ENCODE measurements around the gene MAPKAP1.

Gene MAPKAP1

DNA sequence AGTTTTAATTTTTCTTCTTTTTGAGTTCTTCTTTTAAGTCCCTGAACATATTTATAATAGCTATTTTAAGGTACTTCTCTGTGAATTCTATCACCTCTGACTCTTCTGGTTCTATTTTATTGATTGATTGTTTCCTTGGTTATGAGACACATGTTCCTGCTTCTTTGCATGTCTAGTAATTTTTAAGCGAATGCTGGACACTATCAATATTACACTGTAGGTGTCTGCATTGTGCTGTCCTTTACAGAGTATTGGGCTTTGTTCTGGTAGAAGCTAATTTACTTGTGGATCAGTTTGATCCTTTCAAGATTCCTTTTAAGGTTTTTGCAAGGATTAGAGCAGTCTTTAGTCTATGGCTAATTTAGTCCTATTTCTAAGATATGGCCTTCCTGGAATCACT lies 249.7 kb downstream of the MAPKAP1 start:
- no peak for DNase-seq (ENCODE audit: low read depth in 2 of 2)
- TF ChIP-seq, protein P1, sequence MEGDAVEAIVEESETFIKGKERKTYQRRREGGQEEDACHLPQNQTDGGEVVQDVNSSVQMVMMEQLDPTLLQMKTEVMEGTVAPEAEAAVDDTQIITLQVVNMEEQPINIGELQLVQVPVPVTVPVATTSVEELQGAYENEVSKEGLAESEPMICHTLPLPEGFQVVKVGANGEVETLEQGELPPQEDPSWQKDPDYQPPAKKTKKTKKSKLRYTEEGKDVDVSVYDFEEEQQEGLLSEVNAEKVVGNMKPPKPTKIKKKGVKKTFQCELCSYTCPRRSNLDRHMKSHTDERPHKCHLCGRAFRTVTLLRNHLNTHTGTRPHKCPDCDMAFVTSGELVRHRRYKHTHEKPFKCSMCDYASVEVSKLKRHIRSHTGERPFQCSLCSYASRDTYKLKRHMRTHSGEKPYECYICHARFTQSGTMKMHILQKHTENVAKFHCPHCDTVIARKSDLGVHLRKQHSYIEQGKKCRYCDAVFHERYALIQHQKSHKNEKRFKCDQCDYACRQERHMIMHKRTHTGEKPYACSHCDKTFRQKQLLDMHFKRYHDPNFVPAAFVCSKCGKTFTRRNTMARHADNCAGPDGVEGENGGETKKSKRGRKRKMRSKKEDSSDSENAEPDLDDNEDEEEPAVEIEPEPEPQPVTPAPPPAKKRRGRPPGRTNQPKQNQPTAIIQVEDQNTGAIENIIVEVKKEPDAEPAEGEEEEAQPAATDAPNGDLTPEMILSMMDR (IDR thresholded peaks at IDR 0.05; ENCODE audit: low read depth, low read length): no peak
- H3K4me3 ChIP-seq (replicated peaks in 1 of 2; ENCODE audit: low read depth in 2 of 2, low read length in 2 of 2): no peak overlapping the region

DNA sequence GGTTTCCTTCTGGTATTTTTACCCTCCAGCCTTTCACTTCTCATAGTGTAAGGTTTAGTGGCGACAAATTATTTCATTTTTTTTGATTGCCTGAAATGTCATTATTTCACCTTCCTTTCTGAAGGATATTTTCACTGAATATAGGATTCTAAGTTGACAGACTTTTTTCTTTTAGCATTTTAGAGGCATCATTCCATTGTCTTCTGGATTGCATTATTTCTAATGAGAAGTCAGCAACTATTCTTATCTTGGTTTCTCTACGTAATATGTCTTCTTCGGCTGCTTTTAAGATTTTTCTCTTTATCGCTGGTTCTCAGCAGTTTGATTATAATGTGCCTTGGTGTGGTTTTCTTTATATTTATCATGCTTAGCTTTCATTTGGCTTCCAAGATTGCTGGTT lies 251.1 kb downstream of the MAPKAP1 start:
- no peak for DNase-seq (ENCODE audit: low read depth in 2 of 2)
- TF ChIP-seq, protein P1 (IDR thresholded peaks at IDR 0.05; ENCODE audit: low read depth, low read length): no peak
- H3K4me3 ChIP-seq (replicated peaks in 1 of 2; ENCODE audit: low read depth in 2 of 2, low read length in 2 of 2): no peak overlapping the region

DNA sequence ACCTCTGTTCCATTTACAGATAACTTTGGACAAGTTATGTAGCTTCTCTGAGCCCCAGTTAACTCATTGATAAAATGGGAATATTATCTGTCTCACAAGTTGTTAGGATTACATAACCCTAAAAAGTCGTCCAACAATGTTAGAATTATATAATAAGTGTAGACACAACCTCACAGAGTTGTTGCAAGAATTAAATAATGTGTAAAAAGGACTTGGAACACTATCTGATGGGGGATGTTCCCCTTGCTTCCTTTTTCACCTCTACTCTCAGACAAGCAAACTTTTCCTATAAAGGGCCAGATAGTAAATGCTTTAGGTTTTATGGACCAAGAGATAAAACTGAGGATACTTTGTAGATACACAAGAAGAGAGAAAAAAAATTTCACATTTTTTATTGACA lies 251.9 kb downstream of the MAPKAP1 start:
- no peak for DNase-seq (ENCODE audit: low read depth in 2 of 2)
- TF ChIP-seq, protein P1 (IDR thresholded peaks at IDR 0.05; ENCODE audit: low read depth, low read length): no peak
- H3K4me3 ChIP-seq (replicated peaks in 1 of 2; ENCODE audit: low read depth in 2 of 2, low read length in 2 of 2): no peak overlapping the region

DNA sequence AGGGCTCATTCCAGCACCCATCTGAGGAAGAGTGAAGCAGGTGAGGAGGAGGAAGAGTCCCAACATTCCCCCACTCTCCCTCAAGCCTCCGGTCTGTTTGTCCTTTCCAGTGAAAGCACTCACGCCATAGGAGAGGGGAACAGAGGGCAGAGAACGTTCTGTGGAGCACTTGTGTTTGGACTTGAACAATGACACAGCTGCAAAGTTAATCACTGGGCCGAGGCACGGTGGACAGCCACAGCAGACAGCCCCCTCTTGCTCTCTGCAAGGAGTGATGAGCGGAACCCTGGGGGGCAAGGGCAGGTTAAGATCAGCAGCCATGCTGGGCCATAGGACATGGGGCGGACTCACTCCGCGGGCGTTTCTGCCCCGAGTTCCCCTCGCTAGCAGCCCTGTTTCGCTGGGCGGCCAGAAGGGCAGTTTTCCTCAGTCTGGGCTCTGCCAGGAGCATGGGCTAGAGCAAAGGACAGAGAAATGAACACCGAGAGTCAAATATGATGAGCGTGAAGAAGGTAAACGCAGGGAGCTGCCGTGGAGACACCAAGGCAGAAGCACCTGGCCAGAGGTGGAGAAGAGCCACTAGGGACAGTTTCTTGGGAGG lies 259.7 kb downstream of the MAPKAP1 start:
- TF ChIP-seq, protein P1 (IDR thresholded peaks at IDR 0.05; ENCODE audit: low read depth, low read length): no peak
- no peak overlapping the region for H3K4me3 ChIP-seq (replicated peaks in 1 of 2; ENCODE audit: low read depth in 2 of 2, low read length in 2 of 2)
- DNase-seq (ENCODE audit: low read depth in 2 of 2): no peak

DNA sequence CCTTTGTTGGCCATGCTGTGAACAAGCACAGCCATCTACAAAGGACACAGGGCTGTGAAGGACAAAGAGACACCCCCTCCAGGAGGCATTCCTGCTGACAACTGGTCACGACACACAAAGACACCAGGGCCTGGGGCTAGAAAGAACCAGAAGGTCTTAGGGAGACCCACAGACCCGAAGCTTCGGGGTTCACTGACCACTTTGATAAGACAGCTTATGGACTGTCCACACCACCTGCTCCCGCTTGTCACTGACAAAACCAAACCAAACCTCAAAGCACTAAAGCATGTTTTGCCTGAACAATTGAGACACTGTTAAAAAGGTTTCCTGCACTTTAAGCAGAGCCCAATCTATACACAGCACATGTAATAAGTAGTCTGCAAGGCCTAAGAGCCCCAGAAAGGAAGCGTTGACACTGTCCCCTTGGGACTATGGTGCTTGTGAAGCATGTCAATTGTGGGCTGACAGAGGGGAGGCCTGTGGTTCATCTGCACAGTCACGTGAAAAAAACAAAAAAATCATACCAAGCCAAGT lies 260.4 kb downstream of the MAPKAP1 start:
- TF ChIP-seq, protein P1 (IDR thresholded peaks at IDR 0.05; ENCODE audit: low read depth, low read length): no peak
- no peak overlapping the region for H3K4me3 ChIP-seq (replicated peaks in 1 of 2; ENCODE audit: low read depth in 2 of 2, low read length in 2 of 2)
- no peak for DNase-seq (ENCODE audit: low read depth in 2 of 2)

DNA sequence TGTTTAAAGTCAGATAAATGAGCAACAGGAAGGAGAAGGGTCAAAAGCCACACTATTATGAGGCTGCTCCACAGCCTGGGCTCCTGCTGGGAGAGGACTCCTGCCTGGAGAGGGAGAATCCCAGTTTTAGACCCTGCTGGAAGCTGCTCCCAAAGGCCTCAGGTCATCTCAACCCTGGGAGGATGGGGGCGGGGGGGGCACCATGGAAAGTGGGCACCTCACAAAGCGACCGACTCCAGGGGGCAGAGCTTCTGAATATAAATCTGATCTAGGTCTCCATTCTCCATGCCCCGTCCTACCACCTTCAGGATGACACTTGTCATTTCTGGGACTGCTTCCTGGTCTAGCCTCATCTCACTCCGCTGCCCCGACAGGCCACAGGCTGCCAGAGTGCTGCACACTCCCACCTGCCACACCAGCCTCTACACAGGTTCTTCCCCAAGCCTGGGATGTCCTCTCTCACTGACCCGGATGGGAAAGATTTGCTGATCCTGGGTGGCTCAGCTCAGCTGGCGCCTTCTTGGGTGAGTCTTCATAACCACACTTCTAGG lies 262.0 kb downstream of the MAPKAP1 start:
- no peak overlapping the region for H3K4me3 ChIP-seq (replicated peaks in 1 of 2; ENCODE audit: low read depth in 2 of 2, low read length in 2 of 2)
- DNase-seq (ENCODE audit: low read depth in 2 of 2): no peak
- TF ChIP-seq, protein P1 (IDR thresholded peaks at IDR 0.05; ENCODE audit: low read depth, low read length): no peak
